Transverse colon (tissue), 4 donors: ENCODE data around the gene SEMA3A. TPM values are rescaled to one million over a fixed set of nuclear protein-coding genes. Genes with fewer than 3 reads are reported as not detected.
A peak's percentile ranks its signal among the peaks of the same experiment; 100 is the strongest.

ENCODE experiments used
- DNase-seq: peaks from one replicate; pipeline ENCODE4 v3.0.0-alpha.2; 2019
- H3K27ac ChIP-seq, 4 donors: fragments of 200-600 bp; sonication (generic); 2 replicates each; pipeline ENCODE4 v1.5.1; 2016 to 2018; ENCODE audit warnings: inconsistent platforms in 4 of 4
- H3K27me3 ChIP-seq: fragments of 200-600 bp; sonication (generic); 2 replicates; pipeline ENCODE4 v1.5.1; 2017; ENCODE audit warnings: inconsistent platforms
- H3K36me3 ChIP-seq, 4 donors: fragments of 200-600 bp; sonication (generic); 2 replicates each; pipeline ENCODE4 v1.5.1; 2017 to 2019; ENCODE audit warnings: inconsistent platforms in 4 of 4
- H3K4me1 ChIP-seq, 4 donors: fragments of 200-600 bp; sonication (generic); 2 replicates each; pipeline ENCODE4 v1.5.1; 2017 to 2020; ENCODE audit warnings: inconsistent platforms in 4 of 4
- H3K4me3 ChIP-seq, 4 donors: fragments of 200-600 bp; sonication (generic); 1 replicate in 1 of 4; 2 replicates in 3 of 4; pipeline versions ENCODE4 v1.5.1 to v1.6.1; 2017 to 2019; ENCODE audit warnings: inconsistent platforms in 4 of 4
- H3K9me3 ChIP-seq, 2 donors: fragments of 200-600 bp; sonication (generic); 2 replicates each; pipeline ENCODE4 v1.5.1; 2017 to 2019; ENCODE audit warnings: inconsistent platforms in 2 of 2
- CTCF ChIP-seq, 5 experiments: fragments of 200-600 bp in 3 of 5; fragments of 450-650 bp in 2 of 5; sonication (generic) in 3 of 5; IDR thresholded peaks; 1 replicate in 2 of 5; 2 replicates in 3 of 5; pipeline ENCODE4 v1.5.1; 2016 to 2017; ENCODE audit warnings: antibody characterized with exemption in 5 of 5, inconsistent platforms in 3 of 5, mild to moderate bottlenecking in 2 of 5, moderate library complexity in 1 of 5
- EP300 ChIP-seq: sonication (generic); formaldehyde crosslinking; IDR thresholded peaks from one replicate; pipeline ENCODE4 v1.6.1; 2017; ENCODE audit warnings: antibody characterized with exemption, low read depth
- POLR2A ChIP-seq: fragments of 450-650 bp; IDR thresholded peaks from one replicate; pipeline ENCODE4 v1.6.1; 2016; ENCODE audit warnings: antibody characterized with exemption, mild to moderate bottlenecking, moderate library complexity
- POLR2AphosphoS5 ChIP-seq, 3 donors: sonication (generic); formaldehyde crosslinking; IDR thresholded peaks; one replicate each; pipeline ENCODE4 v1.6.1; 2016; ENCODE audit warnings: antibody characterized with exemption in 3 of 3
- WGBS, 2 donors: methylation state at CpG; one replicate each; pipeline ENCODE4 v1.1.5; 2018; ENCODE audit warnings: low coverage in 1 of 2; 5-methylcytosine and 5-hydroxymethylcytosine counted together
- in situ Hi-C, 4 donors: fragments of 200-750 bp; cut with MboI; loops; one replicate each; pipeline versions ENCODE4 v1.15.0 to v1.15.1; 2017; ENCODE audit warnings: low sequenced_read_pairs in 3 of 4, low pct_ligation_motif_present in 1 of 4, low pct_unique_long_range_greater_than_20kb in 1 of 4
- intact Hi-C: fragments of 100-400 bp; cut with DNase I; formaldehyde crosslinking; loops from one replicate; pipeline ENCODE4 v1.15.1; 2023; ENCODE audit warnings: low total_unique reads
- total RNA-seq, 4 donors: library from RNA; depleted of rRNA; stranded (reverse); fragments of >200 nt; gene quantifications; one replicate each; pipeline ENCODE4 v1.1.0, GENCODE V29; 2016

The SEMA3A gene
- total RNA-seq, 4 donors from 2014 or later = 1.00 to 8.3 (median 4.7) TPM

GRCh38 chr7:84199216-84199615 lies 4.6 kb upstream of the SEMA3A start:
- in situ Hi-C loops = loop anchor here in 2 of 4 donors (10.0 to 25.0 kb wide), 2 partner anchors 214 to 813 kb away; no protein-coding TSS in a partner anchor
- no peak overlapping the region for H3K4me3 ChIP-seq
- 73 to 76% methylated on average over 2 of the region's 2 CpGs for WGBS, 2 donors
- H3K4me1 ChIP-seq = no peaks in the 10 kb centered on the region
- intact Hi-C loops = loop anchor here (10.0 kb wide), 1 partner anchor 116 kb away; no protein-coding TSS in a partner anchor
- no peak for TF ChIP-seq POLR2A
- TF ChIP-seq EP300 = no peak
- TF ChIP-seq POLR2AphosphoS5 (IDR thresholded peaks at IDR 0.05) = no peak
- TF ChIP-seq CTCF (IDR thresholded peaks at IDR 0.05) = no peak
- no peak for DNase-seq
- H3K9me3 ChIP-seq = no peaks in the 10 kb centered on the region
- no peak overlapping the region for H3K27ac ChIP-seq
- H3K36me3 ChIP-seq = no peaks in the 10 kb centered on the region
- no peaks in the 10 kb centered on the region for H3K27me3 ChIP-seq

DNA sequence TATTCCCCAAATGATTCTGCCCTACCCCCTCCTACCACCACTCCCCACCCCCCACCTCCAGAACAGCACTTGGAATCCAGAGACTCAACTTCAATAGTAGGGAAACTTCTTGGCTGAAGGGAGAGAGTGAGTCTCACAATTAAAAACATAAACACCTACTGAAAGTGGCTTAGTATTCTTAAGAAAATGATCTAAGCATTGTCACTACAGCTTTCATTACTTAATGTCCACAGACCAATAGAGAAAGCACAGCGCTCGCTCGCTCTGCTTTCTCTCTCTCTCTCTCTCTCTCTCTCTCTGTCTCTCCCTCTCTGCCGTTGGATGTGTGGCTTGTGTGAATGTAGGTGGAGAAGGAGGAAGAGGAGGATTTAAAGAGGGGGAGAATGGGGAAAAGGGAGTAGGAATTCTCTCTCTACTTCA lies 1.5 kb upstream of the SEMA3A start:
- Histone ChIP-seq H3K27me3 (no peaks in the 10 kb centered on the region), H3K36me3 (no peaks in the 10 kb centered on the region), H3K4me1 (no peaks in the 10 kb centered on the region), H3K4me3 (peak overlapping the region in 3 of 4 donors; percentile 1 to 54 (median 4)), H3K27ac (peak overlapping the region; percentile 62 to 84 (median 66)), H3K9me3 (no peaks in the 10 kb centered on the region)
- DNase-seq = no peak
- intact Hi-C loops (loop anchor here (10.0 kb wide), 1 partner anchor 119 kb away; no protein-coding TSS in a partner anchor), in situ Hi-C loops (loop anchor here in 2 of 4 donors (10.0 to 25.0 kb wide), 2 partner anchors 211 to 816 kb away; no protein-coding TSS in a partner anchor)
- TF ChIP-seq EP300 = no peak
- no peak for TF ChIP-seq CTCF (IDR thresholded peaks at IDR 0.05)
- TF ChIP-seq POLR2A = no peak
- TF ChIP-seq POLR2AphosphoS5 (IDR thresholded peaks at IDR 0.05) = peak in 1 of 3 donors; percentile 26
- 20 to 48% methylated on average over 1 to 4 of the region's 4 CpGs for WGBS, 2 donors

DNA sequence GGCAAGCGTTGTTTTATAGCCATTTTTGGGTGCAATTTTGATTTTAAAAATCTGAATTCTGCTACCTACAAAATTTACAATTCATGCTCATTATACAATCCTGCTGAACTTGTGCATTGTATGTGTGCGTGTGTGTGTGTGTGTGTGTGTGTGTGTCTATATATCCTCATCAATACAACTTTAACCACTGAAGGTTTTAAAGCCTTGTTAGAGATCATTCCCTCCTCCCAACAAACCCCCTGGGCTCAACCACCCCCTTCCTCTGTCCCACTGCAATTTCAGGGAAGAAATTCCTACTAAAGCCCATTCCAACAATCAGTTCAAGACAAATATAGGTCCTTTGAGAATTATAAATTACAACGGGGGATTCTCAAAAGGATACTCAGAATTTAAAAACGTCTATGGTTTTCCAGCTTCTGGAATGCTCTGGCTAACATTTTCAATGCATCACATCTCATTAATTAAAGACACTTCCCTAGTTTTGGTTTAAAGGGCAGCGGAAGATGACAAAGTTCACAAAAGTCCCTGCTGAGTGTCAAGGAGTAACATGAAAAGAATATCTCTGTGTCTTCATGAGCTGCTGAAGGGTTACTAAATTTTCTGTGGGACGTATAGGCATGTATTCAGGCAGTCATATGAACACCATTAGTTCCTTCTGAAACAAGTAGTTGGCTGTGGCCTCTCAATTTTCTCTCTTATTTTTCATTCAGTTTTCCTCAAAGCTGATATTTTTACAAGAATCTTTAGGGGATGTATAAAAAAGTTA lies 889 bp upstream of the SEMA3A start:
- in situ Hi-C loops (loop anchor here in 2 of 4 donors (10.0 to 25.0 kb wide), 2 partner anchors 211 to 817 kb away; no protein-coding TSS in a partner anchor), intact Hi-C loops (loop anchor here (10.0 kb wide), 1 partner anchor 119 kb away; no protein-coding TSS in a partner anchor)
- DNase-seq = no peak
- 30% methylated on average over 6 of the region's 6 CpGs for WGBS, 2 donors
- peak overlapping the region; percentile 25 to 54 (median 36) for H3K4me3 ChIP-seq
- no peaks in the 10 kb centered on the region for H3K9me3 ChIP-seq
- TF ChIP-seq POLR2AphosphoS5 (IDR thresholded peaks at IDR 0.05) (no peak), EP300 (no peak), POLR2A (no peak), CTCF (IDR thresholded peaks at IDR 0.05) (no peak)
- H3K4me1 ChIP-seq = no peaks in the 10 kb centered on the region
- no peaks in the 10 kb centered on the region for H3K36me3 ChIP-seq
- no peaks in the 10 kb centered on the region for H3K27me3 ChIP-seq
- H3K27ac ChIP-seq = peak overlapping the region; percentile 62 to 84 (median 66)

DNA sequence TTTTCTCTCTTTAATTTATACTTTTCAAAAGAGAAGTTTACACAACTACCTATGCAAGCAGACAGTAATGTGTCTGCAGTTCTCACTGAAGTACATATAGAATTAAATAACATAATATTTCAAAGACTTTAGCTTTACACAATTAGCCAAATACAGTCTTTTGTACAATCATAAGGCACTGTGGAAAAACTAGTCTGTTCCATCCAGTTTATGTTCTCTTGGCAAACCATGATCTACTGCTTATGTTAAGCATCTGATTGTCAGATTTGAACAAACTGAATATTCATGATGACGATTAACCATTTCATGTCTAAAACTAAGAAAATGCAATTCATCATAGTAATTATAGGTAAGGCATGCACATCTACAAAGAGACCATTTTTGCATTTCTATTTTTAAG lies 842 bp downstream of the SEMA3A start:
- H3K27me3 ChIP-seq = no peaks in the 10 kb centered on the region
- no peaks in the 10 kb centered on the region for H3K4me1 ChIP-seq
- H3K27ac ChIP-seq = peak overlapping the region; percentile 62 to 84 (median 66)
- H3K4me3 ChIP-seq = peak overlapping the region in 3 of 4 donors; percentile 29 to 54 (median 42)
- TF ChIP-seq EP300 (no peak), CTCF (IDR thresholded peaks at IDR 0.05) (no peak), POLR2A (no peak), POLR2AphosphoS5 (IDR thresholded peaks at IDR 0.05) (no peak)
- in situ Hi-C loops (loop anchor here in 2 of 4 donors (10.0 to 25.0 kb wide), 2 partner anchors 209 to 819 kb away; no protein-coding TSS in a partner anchor), intact Hi-C loops (loop anchor here (10.0 kb wide), 1 partner anchor 121 kb away; no protein-coding TSS in a partner anchor)
- no peaks in the 10 kb centered on the region for H3K36me3 ChIP-seq
- no peaks in the 10 kb centered on the region for H3K9me3 ChIP-seq
- 58 to 67% methylated on average over 1 of the region's 1 CpG for WGBS, 2 donors
- no peak for DNase-seq
